GM19438 (cell line): ENCODE results near the gene LIX1L.

ENCODE experiments used
- ATAC-seq: cut with Tn5 transposase; IDR thresholded peaks from one replicate; pipeline ENCODE4 v1.9.1; 2021; ENCODE audit warnings: low read depth; ENCODE audit not compliant: unreplicated experiment

LIX1L gene

GRCh38 chr1:145901312-145902021 is 56.4 kb downstream of the LIX1L start:
- ATAC-seq: no peak

DNA sequence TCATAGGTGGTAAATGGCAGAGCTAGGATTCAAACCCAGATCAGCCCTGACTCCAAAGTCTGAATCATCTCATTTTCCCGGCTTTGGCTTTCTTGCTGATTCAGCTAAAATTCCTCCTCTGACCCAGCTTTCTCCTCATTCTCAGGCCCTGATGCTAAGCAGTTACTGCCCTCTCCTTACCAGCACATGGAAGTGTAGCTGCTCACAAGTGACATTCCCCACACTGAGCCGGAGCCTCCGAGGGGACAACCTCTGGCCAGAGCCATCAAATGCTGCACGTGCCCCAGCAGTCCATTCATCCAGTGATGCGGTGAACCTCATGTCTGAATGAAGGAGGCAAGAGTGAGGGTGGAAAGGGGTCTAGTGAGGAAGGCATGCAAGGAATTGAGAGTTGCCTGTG is 59.1 kb downstream of the LIX1L start:
- no peak for ATAC-seq

GRCh38 chr1:145897969-145898368 is 59.8 kb downstream of the LIX1L start:
- no peak for ATAC-seq

GRCh38 chr1:145895471-145895870 is 62.3 kb downstream of the LIX1L start:
- no peak for ATAC-seq

DNA sequence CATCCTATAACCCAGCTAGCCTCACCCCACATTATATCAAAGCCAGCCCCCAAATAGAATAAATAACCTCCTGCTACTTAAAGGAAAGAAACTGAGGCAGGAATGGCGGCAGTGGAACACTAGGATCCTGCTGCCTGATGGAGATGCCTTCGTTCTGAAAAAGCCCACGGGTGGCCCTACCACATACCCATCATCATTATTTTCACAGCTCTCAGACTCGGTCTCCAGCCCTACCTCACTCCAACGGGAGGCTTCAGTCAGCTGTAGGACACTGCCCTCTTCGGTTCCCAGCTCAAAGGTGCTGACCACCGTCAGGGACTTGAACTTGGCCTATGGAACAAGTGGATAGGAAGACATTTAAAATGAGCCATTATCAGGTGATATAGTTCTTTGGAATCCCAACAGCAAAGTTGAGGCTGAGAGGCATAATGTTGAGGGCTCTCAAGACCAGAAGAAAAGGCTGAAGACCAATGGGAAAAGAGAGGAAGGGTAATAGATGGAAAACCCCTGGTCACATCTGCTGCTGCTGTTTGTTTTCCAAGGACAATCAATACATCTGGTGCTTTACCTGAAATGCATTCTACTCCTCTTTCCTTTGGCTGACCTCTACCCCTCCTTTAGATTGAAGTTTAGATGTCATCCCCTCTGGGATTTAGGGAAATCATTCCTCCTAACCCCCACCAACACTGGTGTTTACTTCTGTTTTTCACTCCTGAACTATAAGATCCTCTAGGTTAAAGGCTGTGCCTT is 64.3 kb downstream of the LIX1L start:
- no peak for ATAC-seq

- ATAC-seq: no peak
Measured at GRCh38 chr1:145892486-145893087, 65.2 kb downstream of the LIX1L start.

DNA sequence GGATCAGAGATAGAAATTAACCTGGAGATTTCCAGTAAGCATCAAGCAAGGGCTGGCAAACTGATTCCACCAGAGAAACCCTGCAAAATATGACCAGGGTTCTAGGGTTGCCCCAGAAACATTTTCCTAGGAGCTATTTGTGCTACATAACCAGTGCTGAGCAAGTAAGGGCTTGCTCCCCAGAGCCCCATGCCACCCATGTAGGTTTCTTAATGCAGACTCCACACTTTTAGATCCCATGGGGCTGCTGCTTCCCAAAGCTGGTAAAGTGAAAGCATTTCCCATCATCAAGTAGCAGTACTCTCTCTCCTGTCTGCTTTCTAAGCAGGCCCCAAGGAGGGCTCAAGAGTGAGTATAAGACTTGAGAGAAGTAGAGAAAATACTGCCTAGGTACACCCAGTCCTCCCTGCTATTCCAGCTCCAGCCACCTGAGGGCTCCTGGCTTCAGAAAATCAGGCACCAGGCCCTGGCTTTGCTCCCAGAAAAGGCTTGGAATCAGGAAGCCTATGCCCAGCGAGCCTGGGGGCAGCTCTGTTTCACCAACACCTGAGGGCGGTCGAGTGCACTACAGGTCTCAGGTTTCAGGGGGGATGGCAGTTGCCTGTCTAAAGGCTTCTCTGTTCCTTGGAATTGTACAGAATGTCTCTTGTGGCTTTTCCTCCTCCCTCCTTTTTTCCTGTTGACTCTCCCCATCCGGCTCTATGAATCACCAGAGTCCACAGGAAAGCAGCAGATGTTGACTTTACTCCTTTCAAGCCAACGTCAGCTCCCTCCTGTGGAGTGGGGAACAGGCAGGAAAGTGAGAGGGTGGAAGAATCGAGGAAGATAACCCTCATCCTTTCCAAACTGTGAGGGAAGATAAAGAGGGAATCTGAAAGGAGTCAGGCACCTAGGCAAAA is 66.0 kb downstream of the LIX1L start:
- ATAC-seq: no peak

- ATAC-seq: no peak
Measured at GRCh38 chr1:145891143-145891542, 66.7 kb downstream of the LIX1L start.

GRCh38 chr1:145889722-145890121 is 68.1 kb downstream of the LIX1L start:
- ATAC-seq: no peak

DNA sequence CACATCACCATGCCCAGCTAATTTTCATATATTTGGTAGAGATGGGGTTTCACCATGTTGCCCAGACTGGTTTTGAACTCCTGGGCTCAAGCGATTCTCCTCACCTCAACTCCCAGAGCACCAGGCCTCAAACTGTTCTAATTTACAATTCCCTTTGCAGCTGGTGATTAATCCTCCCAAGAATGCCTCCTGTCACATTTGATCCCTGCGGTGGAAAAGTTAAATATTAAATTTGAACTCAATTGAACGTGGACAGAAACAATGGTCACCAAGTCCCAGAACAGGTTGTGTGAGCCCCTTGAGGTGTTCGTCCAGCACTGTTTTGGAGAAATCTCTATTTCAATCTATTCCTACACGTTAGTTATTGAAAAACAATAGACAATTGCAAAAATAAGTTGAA is 70.2 kb downstream of the LIX1L start:
- ATAC-seq: no peak

GRCh38 chr1:145886816-145887215 is 71.0 kb downstream of the LIX1L start:
- no peak for ATAC-seq

DNA sequence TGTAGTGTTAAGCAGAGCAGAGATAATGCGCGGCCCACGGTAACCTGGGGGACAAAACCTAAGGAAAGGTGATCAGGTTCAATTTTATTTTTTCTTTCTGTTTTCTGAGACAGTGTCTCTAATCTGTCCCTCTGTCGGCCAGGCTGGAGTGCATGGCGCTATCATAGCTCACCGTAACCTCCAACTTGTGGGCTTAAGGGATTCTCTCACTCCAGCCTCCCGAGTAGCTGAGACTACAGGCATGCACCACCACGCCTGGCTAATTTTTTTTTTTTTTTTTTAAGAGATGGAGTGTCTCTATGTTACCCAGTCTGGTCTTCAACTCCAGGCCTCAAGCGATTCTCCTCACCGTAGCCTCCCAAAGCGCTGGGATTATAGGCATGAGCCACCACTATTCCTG is 71.4 kb downstream of the LIX1L start:
- no peak for ATAC-seq

GRCh38 chr1:145885738-145886287 is 72.0 kb downstream of the LIX1L start, which contains the start of gene ANKRD35:
Gene ANKRD35, minus strand, starts transcription at chr1:145885866. Its CDS starts 108 bp downstream, at chr1:145885758.
- ATAC-seq: peak; percentile 99

GRCh38 chr1:145884675-145885074 is 73.1 kb downstream of the LIX1L start:
- no peak for ATAC-seq
